ENCODE measurements around the gene ACER1.
"Not testable (repeated sequence)": the region's sequence is repeated elsewhere in the genome, so short reads cannot be mapped to it uniquely, and the experiment has no call there.

ACER1 gene

GRCh38 chr19:6286676-6287075 lies 46.7 kb downstream of the ACER1 start:
- DNase-seq, result no peak

GRCh38 chr19:6282393-6282792 lies 51.0 kb downstream of the ACER1 start:
- DNase-seq, result not testable (repeated sequence)

GRCh38 chr19:6279931-6280591 lies 53.4 kb downstream of the ACER1 start, which contains the start of gene MLLT1:
TSS of gene MLLT1 (minus strand) at chr19:6279975. CDS start at chr19:6279784, 191 bp downstream.
- peak; percentile 94 for DNase-seq

- no peak for DNase-seq
Measured at GRCh38 chr19:6279620-6279930, 53.8 kb downstream of the ACER1 start.

GRCh38 chr19:6278740-6279619 lies 54.4 kb downstream of the ACER1 start:
- no peak for DNase-seq

- no peak for DNase-seq
Measured at GRCh38 chr19:6278051-6278450, 55.4 kb downstream of the ACER1 start.

GRCh38 chr19:6276447-6276846 lies 57.0 kb downstream of the ACER1 start:
- no peak for DNase-seq

GRCh38 chr19:6275170-6275744 lies 58.2 kb downstream of the ACER1 start:
- DNase-seq, result no peak

- no peak for DNase-seq
Measured at GRCh38 chr19:6274756-6275155, 58.7 kb downstream of the ACER1 start.

GRCh38 chr19:6273701-6274601 lies 59.5 kb downstream of the ACER1 start:
- no peak for DNase-seq

- no peak for DNase-seq
Measured at GRCh38 chr19:6272913-6273600, 60.4 kb downstream of the ACER1 start.

GRCh38 chr19:6272411-6272791 lies 61.0 kb downstream of the ACER1 start:
- no peak for DNase-seq

GRCh38 chr19:6271721-6272410 lies 61.5 kb downstream of the ACER1 start:
- DNase-seq, result no peak

GRCh38 chr19:6271251-6271650 lies 62.2 kb downstream of the ACER1 start:
- DNase-seq, result no peak

GRCh38 chr19:6270822-6271221 lies 62.6 kb downstream of the ACER1 start:
- DNase-seq, result no peak

- no peak for DNase-seq
Measured at GRCh38 chr19:6270076-6270745, 63.2 kb downstream of the ACER1 start.

GRCh38 chr19:6269101-6269886 lies 64.1 kb downstream of the ACER1 start:
- DNase-seq, result no peak

GRCh38 chr19:6268382-6268771 lies 65.0 kb downstream of the ACER1 start:
- no peak for DNase-seq

GRCh38 chr19:6267552-6268381 lies 65.6 kb downstream of the ACER1 start:
- no peak for DNase-seq
